HFFc6 (cell line): Measurements from ENCODE around the gene ZNF277. TPM values are rescaled to one million over a fixed set of nuclear protein-coding genes. Genes with fewer than 3 reads are reported as not detected.
"Not testable (repeated sequence)": the region's sequence is repeated elsewhere in the genome, so short reads cannot be mapped to it uniquely, and the experiment has no call there.

Experiments
- DNase-seq: peaks from one replicate; pipeline ENCODE4 v3.0.0-alpha.2; 2018
- H3K27ac Mint-ChIP-seq: 2 replicates; pipeline ENCODE4 v1.8.0; 2020; ENCODE audit warnings: mild to moderate bottlenecking, mixed read lengths
- H3K27me3 Mint-ChIP-seq: 2 replicates; pipeline ENCODE4 v1.8.0; 2021; ENCODE audit warnings: mild to moderate bottlenecking, moderate library complexity, mixed read lengths; ENCODE audit not compliant: insufficient read depth
- H3K36me3 Mint-ChIP-seq: 2 replicates; pipeline ENCODE4 v1.8.0; 2021; ENCODE audit warnings: low read depth, mixed read lengths
- H3K4me1 Mint-ChIP-seq: 2 replicates; pipeline ENCODE4 v1.8.0; 2020; ENCODE audit warnings: low read depth, mixed read lengths
- H3K4me3 Mint-ChIP-seq: 2 replicates; pipeline ENCODE4 v1.8.0; 2020; ENCODE audit warnings: mild to moderate bottlenecking, moderate library complexity, mixed read lengths
- H3K9me3 Mint-ChIP-seq: 2 replicates; pipeline ENCODE4 v1.8.0; 2020; ENCODE audit warnings: mild to moderate bottlenecking, mixed read lengths
- total RNA-seq, 6 experiments: library from RNA; stranded (reverse); fragmentation: NEBNext Ultra II Directional; extraction: Animal tissue kit (Norgen Biotek cat#: 25700); gene quantifications; 2 replicates in 1 of 6; 3 replicates in 5 of 6; pipeline ENCODE4 v1.2.3, GENCODE V29; 2021
- TF ChIP-seq, protein P1 (sequence below): fragments of 200-600 bp; sonication (generic); IDR thresholded peaks from 2 replicates; pipeline ENCODE4 v1.5.0; 2021; ENCODE audit warnings: antibody characterized with exemption, mild to moderate bottlenecking

ZNF277 gene
- total RNA-seq, 6 experiments from 2014 or later = 9.5 to 14.6 (median 13.5) TPM

DNA sequence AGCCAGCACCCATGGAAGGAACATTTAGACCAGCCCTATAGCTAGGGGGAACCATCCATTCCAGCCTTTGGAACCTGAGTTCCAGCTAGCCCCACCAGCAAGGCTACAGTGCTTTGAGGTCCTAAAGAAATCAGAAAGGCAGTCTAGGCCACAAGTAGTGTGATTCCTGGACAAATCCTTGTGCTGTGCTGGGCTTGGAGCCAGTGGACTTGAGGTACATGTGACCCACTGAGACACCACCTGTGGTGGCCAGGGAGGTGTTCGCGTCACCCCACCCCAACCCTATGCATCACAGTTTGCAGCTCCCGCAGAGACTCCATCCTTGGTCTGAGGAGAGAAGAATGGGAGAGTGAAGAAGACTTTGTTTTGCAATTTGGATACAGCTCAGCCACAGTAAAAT lies 31.8 kb downstream of the ZNF277 start:
- Mint-ChIP-seq H3K9me3 (no peaks in the 10 kb centered on the region), H3K36me3 (no peaks in the 10 kb centered on the region; the same call in 1 of the 2 replicates), H3K4me1 (peaks cover 34% of the 10 kb centered on the region), H3K4me3 (no peak overlapping the region), H3K27me3 (no peaks in the 10 kb centered on the region), H3K27ac (no peak overlapping the region)
- DNase-seq = no peak
- TF ChIP-seq, protein P1, sequence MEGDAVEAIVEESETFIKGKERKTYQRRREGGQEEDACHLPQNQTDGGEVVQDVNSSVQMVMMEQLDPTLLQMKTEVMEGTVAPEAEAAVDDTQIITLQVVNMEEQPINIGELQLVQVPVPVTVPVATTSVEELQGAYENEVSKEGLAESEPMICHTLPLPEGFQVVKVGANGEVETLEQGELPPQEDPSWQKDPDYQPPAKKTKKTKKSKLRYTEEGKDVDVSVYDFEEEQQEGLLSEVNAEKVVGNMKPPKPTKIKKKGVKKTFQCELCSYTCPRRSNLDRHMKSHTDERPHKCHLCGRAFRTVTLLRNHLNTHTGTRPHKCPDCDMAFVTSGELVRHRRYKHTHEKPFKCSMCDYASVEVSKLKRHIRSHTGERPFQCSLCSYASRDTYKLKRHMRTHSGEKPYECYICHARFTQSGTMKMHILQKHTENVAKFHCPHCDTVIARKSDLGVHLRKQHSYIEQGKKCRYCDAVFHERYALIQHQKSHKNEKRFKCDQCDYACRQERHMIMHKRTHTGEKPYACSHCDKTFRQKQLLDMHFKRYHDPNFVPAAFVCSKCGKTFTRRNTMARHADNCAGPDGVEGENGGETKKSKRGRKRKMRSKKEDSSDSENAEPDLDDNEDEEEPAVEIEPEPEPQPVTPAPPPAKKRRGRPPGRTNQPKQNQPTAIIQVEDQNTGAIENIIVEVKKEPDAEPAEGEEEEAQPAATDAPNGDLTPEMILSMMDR = no peak

DNA sequence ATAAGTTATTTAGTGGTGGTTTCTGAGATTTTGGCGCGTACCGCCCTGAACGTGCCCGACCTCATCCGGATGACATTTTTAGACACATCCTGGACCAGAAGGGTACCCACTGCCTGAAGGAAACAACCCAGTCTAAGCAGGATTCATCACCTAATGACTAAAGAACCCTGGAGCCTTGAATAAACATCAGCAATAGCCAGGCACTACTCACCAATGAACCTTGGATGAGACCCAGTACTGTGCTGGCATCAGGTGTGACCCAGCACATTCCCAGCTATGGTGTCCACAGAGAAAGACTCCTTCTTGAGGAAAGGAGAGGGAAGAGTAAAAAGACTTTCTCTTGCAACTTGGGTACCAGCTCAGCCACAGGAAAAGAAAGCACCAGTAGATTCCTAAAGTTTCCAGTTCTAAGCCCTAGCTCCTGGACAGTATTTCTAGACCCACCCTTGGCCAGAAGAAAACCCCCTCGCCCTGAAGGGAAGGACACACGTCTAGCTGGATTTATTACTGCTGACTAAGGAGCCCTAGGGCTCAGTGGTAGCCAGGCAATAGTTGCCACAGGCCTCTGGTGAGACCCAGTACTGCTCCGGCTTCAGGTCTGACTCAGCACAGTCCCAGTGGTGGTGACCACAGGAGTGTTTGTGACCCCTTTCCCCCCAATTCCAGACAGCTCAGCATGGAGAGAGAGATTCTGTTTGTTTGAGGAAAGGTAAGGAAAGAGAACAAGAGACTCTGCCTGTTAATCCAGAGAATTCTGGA lies 32.5 kb downstream of the ZNF277 start:
- Mint-ChIP-seq H3K9me3 (no peaks in the 10 kb centered on the region), H3K4me1 (peaks cover 34% of the 10 kb centered on the region), H3K4me3 (peak overlapping the region; percentile 35; the same call in 1 of the 2 replicates), H3K27me3 (no peaks in the 10 kb centered on the region), H3K36me3 (no peaks in the 10 kb centered on the region; the same call in 1 of the 2 replicates), H3K27ac (peak overlapping the region; percentile 81)
- peak; percentile 75 for DNase-seq
- TF ChIP-seq, protein P1 = no peak

DNA sequence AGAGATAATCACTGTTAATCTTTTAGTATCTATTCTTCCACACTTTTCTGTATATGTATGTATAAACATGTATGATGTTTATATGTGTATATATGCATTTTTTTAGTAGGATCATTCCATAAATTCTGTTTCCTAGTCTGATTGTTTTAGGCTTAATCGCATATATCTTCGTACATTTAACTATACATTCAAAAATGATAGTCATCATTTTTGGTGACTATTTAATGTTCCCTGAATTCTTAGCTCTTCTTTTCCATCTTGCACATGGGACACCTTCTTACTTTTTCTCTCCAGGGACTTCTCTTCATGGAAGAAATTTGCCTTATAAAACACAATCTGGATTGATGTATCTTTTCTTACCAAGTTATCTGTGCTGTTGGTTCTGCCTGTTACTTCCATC lies 42.1 kb downstream of the ZNF277 start:
- no peak overlapping the region for H3K27ac Mint-ChIP-seq
- H3K36me3 Mint-ChIP-seq = no peaks in the 10 kb centered on the region

DNA sequence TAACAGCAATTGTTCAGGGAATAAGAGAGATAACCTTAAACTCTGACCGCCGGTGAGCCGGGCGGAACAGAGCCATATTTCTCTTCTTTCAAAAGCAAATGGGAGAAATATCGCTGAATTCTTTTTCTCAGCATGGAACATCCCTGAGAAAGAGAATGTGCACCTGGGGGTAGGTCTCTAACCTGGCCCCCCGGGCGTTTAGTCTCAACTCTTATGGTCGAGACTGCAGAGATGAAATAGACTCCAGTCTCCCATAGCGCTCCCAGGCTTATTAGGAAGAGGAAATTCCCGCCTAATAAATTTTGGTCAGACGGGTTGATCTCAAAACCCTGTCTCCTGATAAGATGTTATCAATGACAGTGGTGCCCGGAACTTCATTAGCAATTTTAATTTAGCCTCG lies 43.5 kb downstream of the ZNF277 start:
- H3K9me3 Mint-ChIP-seq, DNase-seq, H3K4me1 Mint-ChIP-seq, H3K27me3 Mint-ChIP-seq, H3K27ac Mint-ChIP-seq, H3K4me3 Mint-ChIP-seq, H3K36me3 Mint-ChIP-seq: not testable (repeated sequence)

More for the DNA sequence above, 42.1 kb downstream of the ZNF277 start:
- Mint-ChIP-seq H3K27me3 (no peaks in the 10 kb centered on the region), H3K4me3 (no peak overlapping the region), H3K9me3 (no peaks in the 10 kb centered on the region), H3K4me1 (no peaks in the 10 kb centered on the region)
- TF ChIP-seq, protein P1 = no peak
- no peak for DNase-seq

DNA sequence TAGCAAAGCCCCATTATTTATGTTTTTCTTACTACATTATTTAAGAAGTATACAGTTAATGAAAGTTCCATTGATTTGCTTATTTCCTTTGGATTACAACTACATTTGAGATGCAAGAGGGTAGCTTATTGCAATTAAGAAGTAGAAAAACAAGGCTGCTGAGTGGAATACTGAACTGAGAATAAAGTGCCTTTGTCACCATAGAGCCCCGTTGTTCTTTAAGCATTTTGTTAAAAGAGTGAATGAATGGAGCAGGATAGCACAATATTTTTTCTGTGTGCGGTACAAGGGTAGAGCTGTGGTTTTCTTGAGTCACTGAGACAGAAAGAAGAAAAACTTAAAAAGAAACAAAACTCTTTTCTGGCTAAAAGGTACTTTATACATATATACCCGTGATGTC lies 45.6 kb downstream of the ZNF277 start:
- peaks cover 2% of the 10 kb centered on the region for H3K27me3 Mint-ChIP-seq
- no peak for DNase-seq
- no peaks in the 10 kb centered on the region for H3K36me3 Mint-ChIP-seq
- H3K27ac Mint-ChIP-seq = no peak overlapping the region
- TF ChIP-seq, protein P1 = no peak
- H3K4me3 Mint-ChIP-seq = no peak overlapping the region
- H3K9me3 Mint-ChIP-seq = no peaks in the 10 kb centered on the region
- H3K4me1 Mint-ChIP-seq = no peaks in the 10 kb centered on the region

DNA sequence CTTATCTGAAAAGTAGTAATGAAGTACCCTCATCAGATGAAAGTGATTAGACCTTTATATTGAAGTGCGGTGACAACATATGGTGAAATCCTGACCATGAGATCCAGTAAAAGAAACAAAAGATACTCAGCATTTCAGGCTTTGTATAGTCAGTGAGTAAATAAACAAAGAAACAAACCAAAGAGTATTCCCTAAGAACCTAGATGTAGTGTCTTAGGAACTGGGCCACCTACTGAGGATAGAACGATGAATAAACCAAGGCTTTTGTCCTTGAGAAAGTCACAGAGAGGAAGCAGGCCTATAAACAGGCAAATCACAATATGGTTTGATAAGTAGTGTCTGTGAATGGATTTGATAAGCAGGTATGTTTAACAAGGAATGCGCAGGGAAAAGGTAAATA lies 46.2 kb downstream of the ZNF277 start:
- no peaks in the 10 kb centered on the region for H3K9me3 Mint-ChIP-seq
- peaks cover 2% of the 10 kb centered on the region for H3K27me3 Mint-ChIP-seq
- TF ChIP-seq, protein P1 = no peak
- no peak for DNase-seq
- no peak overlapping the region for H3K4me3 Mint-ChIP-seq
- H3K27ac Mint-ChIP-seq = no peak overlapping the region
- H3K4me1 Mint-ChIP-seq = no peaks in the 10 kb centered on the region
- no peaks in the 10 kb centered on the region for H3K36me3 Mint-ChIP-seq
